ENCODE data around the gene SLC6A13. TPM values are rescaled to one million over a fixed set of nuclear protein-coding genes. Genes with fewer than 3 reads are reported as not detected.

Gene SLC6A13
- polyA plus RNA-seq, 2 of the 4 experiments (the other 2 are of a cell fraction), result 0.43 to 0.49 TPM

DNA sequence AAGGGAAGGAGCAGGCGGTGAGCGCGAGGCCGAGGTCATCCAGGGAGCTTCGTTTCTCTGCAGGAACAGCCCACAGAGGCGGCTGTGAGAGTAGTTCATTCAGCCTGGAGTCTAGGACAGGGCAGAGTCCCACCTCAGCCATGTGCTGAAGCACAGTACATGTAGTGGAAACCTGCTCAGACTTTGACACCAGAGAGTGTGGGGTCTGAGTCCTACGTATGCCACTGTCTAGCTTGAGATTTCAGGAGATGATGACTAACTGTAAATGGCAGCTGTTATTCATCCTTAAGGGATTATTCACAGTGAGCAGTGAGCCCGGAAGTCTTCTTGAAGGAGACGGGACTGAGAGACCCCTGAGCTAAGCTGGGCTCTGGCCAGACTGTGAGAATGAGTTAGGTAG, 938 bp upstream of the SLC6A13 start:
- 73% methylated on average over 9 of the region's 9 CpGs for WGBS (ENCODE audit: missing lambda C conversion rate)
- ChIA-PET CTCF (interaction anchor here (0.6 to 2.0 kb wide), 2 partner anchors 13 to 611 kb away, joined by 3 to 6 read pairs; no protein-coding TSS in a partner anchor), POLR2A (no interaction called here)
- peak in 1 of 2 experiments; percentile 20 for DNase-seq (ENCODE audit: low read depth in 1 of 2, low spot score in 1 of 2)
- no peak overlapping the region for H3K4me3 ChIP-seq
- no peaks in the 10 kb centered on the region; the same call in 2 of the 3 replicates for H3K4me1 ChIP-seq
- ATAC-seq, result peak; percentile 8 to 66; a peak in 4 of 6 replicates
- H3K4me2 ChIP-seq, result no peak overlapping the region
- TF ChIP-seq FOXS1 (CRISPR knock-in tag; IDR thresholded peaks at IDR 0.05) (no peak), CHD4 (IDR thresholded peaks at IDR 0.05; ENCODE audit: borderline replicate concordance) (no peak), NPAS2 (CRISPR knock-in tag; IDR thresholded peaks at IDR 0.05; ENCODE audit: borderline replicate concordance) (no peak), HDAC2 (IDR thresholded peaks at IDR 0.05) (no peak), ESRRA (IDR thresholded peaks at IDR 0.05; ENCODE audit: borderline replicate concordance, low read length) (no peak), ZC3H11A (IDR thresholded peaks at IDR 0.05) (no peak), NR3C1 (IDR thresholded peaks at IDR 0.05) (no peak)
- TF ChIP-seq, protein P1, sequence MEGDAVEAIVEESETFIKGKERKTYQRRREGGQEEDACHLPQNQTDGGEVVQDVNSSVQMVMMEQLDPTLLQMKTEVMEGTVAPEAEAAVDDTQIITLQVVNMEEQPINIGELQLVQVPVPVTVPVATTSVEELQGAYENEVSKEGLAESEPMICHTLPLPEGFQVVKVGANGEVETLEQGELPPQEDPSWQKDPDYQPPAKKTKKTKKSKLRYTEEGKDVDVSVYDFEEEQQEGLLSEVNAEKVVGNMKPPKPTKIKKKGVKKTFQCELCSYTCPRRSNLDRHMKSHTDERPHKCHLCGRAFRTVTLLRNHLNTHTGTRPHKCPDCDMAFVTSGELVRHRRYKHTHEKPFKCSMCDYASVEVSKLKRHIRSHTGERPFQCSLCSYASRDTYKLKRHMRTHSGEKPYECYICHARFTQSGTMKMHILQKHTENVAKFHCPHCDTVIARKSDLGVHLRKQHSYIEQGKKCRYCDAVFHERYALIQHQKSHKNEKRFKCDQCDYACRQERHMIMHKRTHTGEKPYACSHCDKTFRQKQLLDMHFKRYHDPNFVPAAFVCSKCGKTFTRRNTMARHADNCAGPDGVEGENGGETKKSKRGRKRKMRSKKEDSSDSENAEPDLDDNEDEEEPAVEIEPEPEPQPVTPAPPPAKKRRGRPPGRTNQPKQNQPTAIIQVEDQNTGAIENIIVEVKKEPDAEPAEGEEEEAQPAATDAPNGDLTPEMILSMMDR (IDR thresholded peaks at IDR 0.05), result no peak
- TF ChIP-seq, protein P2, sequence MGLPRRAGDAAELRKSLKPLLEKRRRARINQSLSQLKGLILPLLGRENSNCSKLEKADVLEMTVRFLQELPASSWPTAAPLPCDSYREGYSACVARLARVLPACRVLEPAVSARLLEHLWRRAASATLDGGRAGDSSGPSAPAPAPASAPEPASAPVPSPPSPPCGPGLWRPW (IDR thresholded peaks at IDR 0.05), result no peak
- H3K27ac ChIP-seq, result no peak overlapping the region
- FAIRE-seq, result no peak
- H3K9me3 ChIP-seq, result no peaks in the 10 kb centered on the region

DNA sequence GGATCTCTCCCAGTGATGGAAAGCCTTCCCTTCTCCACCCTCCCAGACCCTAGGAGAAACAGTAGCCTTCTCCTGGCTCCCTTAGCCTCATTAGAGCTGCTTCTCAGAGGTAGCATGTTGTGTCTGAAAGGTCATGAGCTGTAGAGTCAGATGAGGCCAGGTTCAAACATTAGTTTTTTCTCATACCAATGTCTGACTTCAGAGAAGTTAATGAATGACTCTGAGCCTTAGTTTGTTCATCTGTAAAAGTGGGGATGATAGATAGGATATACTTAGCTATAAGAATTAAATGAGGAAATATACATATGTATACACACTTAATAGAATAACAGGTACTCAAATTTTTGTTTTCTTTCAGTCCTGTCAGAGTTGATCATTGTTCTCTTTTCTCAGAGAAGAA, 523 bp downstream of the SLC6A13 start:
- POLR2A ChIA-PET, result no interaction called here
- no peaks in the 10 kb centered on the region; the same call in 2 of the 3 replicates for H3K4me1 ChIP-seq
- TF ChIP-seq GATA3 (IDR thresholded peaks at IDR 0.05; ENCODE audit: borderline replicate concordance) (no peak), FOSB (CRISPR knock-in tag; IDR thresholded peaks at IDR 0.05) (no peak), TP53 (CRISPR knock-in tag; IDR thresholded peaks at IDR 0.05) (no peak), RAD21 (conservative IDR thresholded peaks at IDR 0.05 in 1 of 2, IDR thresholded peaks at IDR 0.05 in 1 of 2) (no peak)
- TF ChIP-seq, protein P3, sequence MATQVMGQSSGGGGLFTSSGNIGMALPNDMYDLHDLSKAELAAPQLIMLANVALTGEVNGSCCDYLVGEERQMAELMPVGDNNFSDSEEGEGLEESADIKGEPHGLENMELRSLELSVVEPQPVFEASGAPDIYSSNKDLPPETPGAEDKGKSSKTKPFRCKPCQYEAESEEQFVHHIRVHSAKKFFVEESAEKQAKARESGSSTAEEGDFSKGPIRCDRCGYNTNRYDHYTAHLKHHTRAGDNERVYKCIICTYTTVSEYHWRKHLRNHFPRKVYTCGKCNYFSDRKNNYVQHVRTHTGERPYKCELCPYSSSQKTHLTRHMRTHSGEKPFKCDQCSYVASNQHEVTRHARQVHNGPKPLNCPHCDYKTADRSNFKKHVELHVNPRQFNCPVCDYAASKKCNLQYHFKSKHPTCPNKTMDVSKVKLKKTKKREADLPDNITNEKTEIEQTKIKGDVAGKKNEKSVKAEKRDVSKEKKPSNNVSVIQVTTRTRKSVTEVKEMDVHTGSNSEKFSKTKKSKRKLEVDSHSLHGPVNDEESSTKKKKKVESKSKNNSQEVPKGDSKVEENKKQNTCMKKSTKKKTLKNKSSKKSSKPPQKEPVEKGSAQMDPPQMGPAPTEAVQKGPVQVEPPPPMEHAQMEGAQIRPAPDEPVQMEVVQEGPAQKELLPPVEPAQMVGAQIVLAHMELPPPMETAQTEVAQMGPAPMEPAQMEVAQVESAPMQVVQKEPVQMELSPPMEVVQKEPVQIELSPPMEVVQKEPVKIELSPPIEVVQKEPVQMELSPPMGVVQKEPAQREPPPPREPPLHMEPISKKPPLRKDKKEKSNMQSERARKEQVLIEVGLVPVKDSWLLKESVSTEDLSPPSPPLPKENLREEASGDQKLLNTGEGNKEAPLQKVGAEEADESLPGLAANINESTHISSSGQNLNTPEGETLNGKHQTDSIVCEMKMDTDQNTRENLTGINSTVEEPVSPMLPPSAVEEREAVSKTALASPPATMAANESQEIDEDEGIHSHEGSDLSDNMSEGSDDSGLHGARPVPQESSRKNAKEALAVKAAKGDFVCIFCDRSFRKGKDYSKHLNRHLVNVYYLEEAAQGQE (IDR thresholded peaks at IDR 0.05), result no peak
- no peak overlapping the region for H3K4me3 ChIP-seq
- DNase-seq (ENCODE audit: low read depth in 1 of 2, low spot score in 1 of 2) (no peak), FAIRE-seq (no peak), ATAC-seq (no peak; a peak in 1 of 6 replicates)
- H3K4me2 ChIP-seq, result no peak overlapping the region
- H3K27ac ChIP-seq, result no peak overlapping the region
- H3K9me3 ChIP-seq, result no peaks in the 10 kb centered on the region
- CTCF ChIA-PET, result no interaction called here

DNA sequence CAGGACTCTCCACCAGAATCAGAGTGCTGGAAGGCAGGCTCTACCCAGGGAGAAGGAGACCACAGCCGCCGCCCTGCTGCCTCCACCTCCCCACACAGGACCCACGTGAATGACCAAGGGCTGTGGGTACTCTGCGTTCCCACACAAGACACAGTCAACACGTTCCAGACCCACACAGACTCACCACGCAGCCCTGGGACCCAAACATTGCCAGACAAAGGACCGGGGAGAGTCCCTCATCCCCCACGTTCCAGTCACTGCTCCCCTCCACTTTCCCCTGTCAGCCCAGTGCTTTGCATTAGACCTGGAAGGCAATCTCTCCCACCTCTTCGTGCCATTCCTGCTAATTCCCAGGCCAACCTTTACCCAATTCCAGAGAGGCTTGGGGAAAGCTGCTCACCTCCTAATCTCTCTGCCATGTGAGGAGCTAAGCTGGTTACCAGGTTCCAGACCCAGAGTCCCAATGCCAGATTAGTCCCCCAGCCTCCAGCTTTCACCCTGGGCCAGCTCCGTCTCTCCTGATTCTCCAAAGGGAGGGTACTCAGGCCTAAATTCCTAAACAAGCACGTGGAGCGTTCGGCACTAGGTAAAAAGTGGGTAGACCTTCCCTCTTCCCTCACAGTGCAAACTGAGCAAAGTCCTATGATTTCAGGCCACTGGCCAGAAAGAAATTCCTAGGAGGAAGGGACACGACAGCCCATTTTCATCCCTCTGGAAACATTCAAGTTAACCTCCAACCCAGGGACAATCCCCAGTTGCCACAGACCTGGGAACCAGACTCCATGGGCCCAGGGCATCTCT, 4.9 kb downstream of the SLC6A13 start:
- H3K4me2 ChIP-seq, result no peak overlapping the region
- no peak overlapping the region for H3K4me3 ChIP-seq
- no peak overlapping the region for H3K27ac ChIP-seq
- ATAC-seq (no peak; a peak in 2 of 6 replicates), DNase-seq (ENCODE audit: low read depth in 1 of 2, low spot score in 1 of 2) (no peak), FAIRE-seq (no peak)
- no peaks in the 10 kb centered on the region; the same call in 2 of the 3 replicates for H3K4me1 ChIP-seq
- no peaks in the 10 kb centered on the region for H3K9me3 ChIP-seq
- ChIA-PET CTCF (interaction anchor here (0.9 to 2.3 kb wide), 3 partner anchors 10 to 35 kb away, joined by 3 to 5 read pairs (median 5); no protein-coding TSS in a partner anchor), POLR2A (no interaction called here)
- TF ChIP-seq, protein P4, sequence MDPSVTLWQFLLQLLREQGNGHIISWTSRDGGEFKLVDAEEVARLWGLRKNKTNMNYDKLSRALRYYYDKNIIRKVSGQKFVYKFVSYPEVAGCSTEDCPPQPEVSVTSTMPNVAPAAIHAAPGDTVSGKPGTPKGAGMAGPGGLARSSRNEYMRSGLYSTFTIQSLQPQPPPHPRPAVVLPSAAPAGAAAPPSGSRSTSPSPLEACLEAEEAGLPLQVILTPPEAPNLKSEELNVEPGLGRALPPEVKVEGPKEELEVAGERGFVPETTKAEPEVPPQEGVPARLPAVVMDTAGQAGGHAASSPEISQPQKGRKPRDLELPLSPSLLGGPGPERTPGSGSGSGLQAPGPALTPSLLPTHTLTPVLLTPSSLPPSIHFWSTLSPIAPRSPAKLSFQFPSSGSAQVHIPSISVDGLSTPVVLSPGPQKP (IDR thresholded peaks at IDR 0.05; ENCODE audit: low read depth, low read length), result no peak
- TF ChIP-seq BHLHE40 (IDR thresholded peaks at IDR 0.05; ENCODE audit: low read depth, low read length), result no peak
- TF ChIP-seq ZSCAN20 (CRISPR knock-in tag; IDR thresholded peaks at IDR 0.05), result no peak
- no peak for TF ChIP-seq HDAC2 (IDR thresholded peaks at IDR 0.05)
- TF ChIP-seq ESRRA (IDR thresholded peaks at IDR 0.05; ENCODE audit: borderline replicate concordance, low read length), result no peak
- TF ChIP-seq KDM1A (IDR thresholded peaks at IDR 0.05; ENCODE audit: low read depth), result no peak
- TF ChIP-seq HEYL (CRISPR knock-in tag; IDR thresholded peaks at IDR 0.05), result no peak
- TF ChIP-seq, protein P5, sequence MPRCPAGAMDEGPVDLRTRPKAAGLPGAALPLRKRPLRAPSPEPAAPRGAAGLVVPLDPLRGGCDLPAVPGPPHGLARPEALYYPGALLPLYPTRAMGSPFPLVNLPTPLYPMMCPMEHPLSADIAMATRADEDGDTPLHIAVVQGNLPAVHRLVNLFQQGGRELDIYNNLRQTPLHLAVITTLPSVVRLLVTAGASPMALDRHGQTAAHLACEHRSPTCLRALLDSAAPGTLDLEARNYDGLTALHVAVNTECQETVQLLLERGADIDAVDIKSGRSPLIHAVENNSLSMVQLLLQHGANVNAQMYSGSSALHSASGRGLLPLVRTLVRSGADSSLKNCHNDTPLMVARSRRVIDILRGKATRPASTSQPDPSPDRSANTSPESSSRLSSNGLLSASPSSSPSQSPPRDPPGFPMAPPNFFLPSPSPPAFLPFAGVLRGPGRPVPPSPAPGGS (IDR thresholded peaks at IDR 0.05), result no peak
- no peak for TF ChIP-seq NFE2L2 (conservative IDR thresholded peaks at IDR 0.05; ENCODE audit: low read length)
- WGBS (ENCODE audit: missing lambda C conversion rate), result 42% methylated on average over 14 of the region's 14 CpGs
